AG04450 (cell line): ENCODE measurements around the gene NDUFAB1. TPM values are rescaled to one million over a fixed set of nuclear protein-coding genes. Genes with fewer than 3 reads are reported as not detected.

Source experiments
- CTCF ChIA-PET: fragments of 300-600, 350-600 bp; formaldehyde crosslinking; extraction: SDS; loops from one replicate; lab custom pipeline; 2022; ENCODE audit warnings: antibody characterized with exemption, inconsistent platforms; lab: Charles Lee
- POLR2A ChIA-PET: fragments of 350-600 bp; formaldehyde crosslinking; extraction: SDS; loops from one replicate; lab custom pipeline; 2021; ENCODE audit warnings: antibody characterized with exemption, inconsistent platforms; lab: Yijun Ruan, JAX
- DNase-seq: peaks from one replicate; pipeline ENCODE4 v3.0.0-alpha.2; 2011; ENCODE audit warnings: low read depth, low spot score
- H3K27ac ChIP-seq: one replicate; pipeline ENCODE4 v1.5.1; 2012; ENCODE audit warnings: low read depth, low read length, control low read depth
- H3K27me3 ChIP-seq: one replicate; pipeline ENCODE4 v1.6.0; 2012; ENCODE audit warnings: low read length; ENCODE audit not compliant: control insufficient read depth, insufficient read depth
- H3K4me3 ChIP-seq: 2 replicates; pipeline ENCODE4 v1.5.1; 2011; ENCODE audit warnings: mild to moderate bottlenecking, low read depth, low read length, control low read depth
- H3K9me3 ChIP-seq: 2 replicates; pipeline ENCODE4 v1.5.1; 2012; ENCODE audit warnings: low read length; ENCODE audit not compliant: control insufficient read depth, insufficient read depth
- CTCF ChIP-seq: IDR thresholded peaks from 2 replicates; pipeline ENCODE4 v1.5.1; 2011; ENCODE audit warnings: low read depth, low read length, control low read depth, inconsistent platforms
- polyA plus RNA-seq: library from polyadenylated mRNA; depleted of rRNA; stranded (reverse); fragments of >200 nt; gene quantifications from 2 replicates; pipeline ENCODE4 v1.2.3, GENCODE V29; 2011; rRNA removed

The NDUFAB1 gene
- polyA plus RNA-seq, 1 experiment: 130 TPM

DNA sequence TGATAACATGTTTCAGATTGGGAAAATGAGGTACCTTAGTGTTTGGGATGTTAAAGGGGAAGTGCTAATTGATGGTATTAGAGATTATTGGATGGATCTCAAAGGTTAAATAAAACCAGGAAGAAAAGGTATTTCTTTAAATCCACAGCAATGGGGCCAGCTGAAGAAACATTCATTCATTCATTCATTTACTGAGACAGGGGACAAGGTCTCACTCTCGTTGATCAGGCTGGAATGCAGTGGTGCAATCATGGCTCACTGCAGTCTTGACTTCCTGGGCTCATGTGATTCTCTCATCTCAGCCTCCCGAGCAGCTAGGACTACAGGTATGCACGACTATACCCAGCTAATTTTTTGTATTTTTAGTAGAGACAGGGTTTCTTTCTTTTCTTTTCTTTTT lies 58.7 kb downstream of the NDUFAB1 start:
- H3K27ac ChIP-seq: no peak overlapping the region
- no peaks in the 10 kb centered on the region; the same call in 1 of the 2 replicates for H3K9me3 ChIP-seq
- DNase-seq: no peak
- POLR2A ChIA-PET: no interaction called here
- CTCF ChIA-PET: no interaction called here
- no peaks in the 10 kb centered on the region for H3K27me3 ChIP-seq
- TF ChIP-seq CTCF: no peak
- no peak overlapping the region for H3K4me3 ChIP-seq

DNA sequence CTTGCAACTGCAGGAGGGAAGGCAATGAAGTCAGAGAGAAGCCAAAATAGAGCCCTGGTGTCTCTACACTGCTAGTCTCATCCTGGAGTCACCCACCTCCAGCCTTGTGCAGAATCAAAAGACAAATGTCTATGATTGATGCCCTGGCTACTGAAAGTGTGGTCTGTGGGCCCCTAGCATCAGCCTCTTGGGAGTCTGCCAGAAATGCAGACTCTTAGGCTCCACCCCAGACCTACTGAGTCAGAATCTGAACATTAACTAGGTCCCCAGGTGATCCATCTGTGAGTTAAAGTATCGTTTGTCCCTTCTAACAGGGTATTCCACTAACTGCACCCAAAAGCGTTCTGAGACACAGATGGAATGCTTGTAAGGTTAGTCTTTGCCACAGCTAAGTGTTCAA lies 60.2 kb downstream of the NDUFAB1 start:
- Histone ChIP-seq H3K27me3 (no peaks in the 10 kb centered on the region), H3K4me3 (no peak overlapping the region), H3K27ac (no peak overlapping the region), H3K9me3 (no peaks in the 10 kb centered on the region; the same call in 1 of the 2 replicates)
- no peak for DNase-seq
- POLR2A ChIA-PET: no interaction called here
- TF ChIP-seq CTCF: no peak
- CTCF ChIA-PET: no interaction called here

DNA sequence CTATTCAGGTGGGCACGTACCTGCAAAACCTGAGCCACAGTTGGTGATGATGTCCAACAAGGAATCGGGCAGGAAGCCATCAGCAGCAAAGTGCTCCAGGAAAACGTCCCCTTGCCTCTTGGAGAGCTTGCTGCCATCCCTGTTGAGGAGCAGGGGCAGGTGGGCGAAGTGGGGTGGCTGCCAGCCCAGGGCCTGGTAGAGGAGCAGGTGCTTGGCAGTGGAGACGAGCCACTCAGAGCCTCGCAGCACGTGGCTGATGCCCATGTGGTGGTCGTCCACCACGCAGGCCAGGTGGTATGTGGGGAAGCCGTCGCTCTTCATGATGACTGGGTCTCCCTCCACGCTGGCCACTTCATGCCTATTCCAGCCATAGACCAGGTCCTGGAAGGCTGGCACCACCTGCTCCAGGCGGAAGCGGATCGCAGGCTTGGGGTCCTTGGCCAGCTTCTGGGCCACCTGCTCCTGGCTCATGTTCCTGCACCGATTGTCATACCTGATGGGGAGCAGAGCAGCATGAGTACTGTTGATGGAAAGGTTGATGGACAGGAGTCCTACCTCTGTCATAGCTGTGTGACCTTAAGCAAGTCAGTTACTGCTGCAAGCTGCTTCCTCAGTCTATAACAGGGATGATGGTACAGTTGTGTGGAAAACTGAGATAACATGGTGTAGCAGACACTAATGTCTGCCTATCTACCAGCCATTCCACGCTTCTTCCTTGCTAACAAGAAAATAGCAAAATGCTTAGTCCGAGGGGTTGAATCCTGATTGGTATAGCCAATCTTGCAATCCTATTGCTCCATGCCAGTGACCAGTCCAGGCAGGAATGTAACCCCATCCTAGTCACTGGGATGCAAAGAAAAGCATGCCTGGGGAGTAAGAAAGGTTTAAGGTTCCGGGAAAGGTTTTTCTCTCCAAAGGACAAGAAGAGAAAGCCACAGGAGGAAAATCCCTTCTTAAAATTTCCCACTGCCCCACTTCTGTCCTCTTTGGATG lies 61.0 kb downstream of the NDUFAB1 start:
- Histone ChIP-seq H3K4me3 (no peak overlapping the region), H3K9me3 (no peaks in the 10 kb centered on the region; the same call in 1 of the 2 replicates), H3K27ac (no peak overlapping the region), H3K27me3 (no peaks in the 10 kb centered on the region)
- ChIA-PET CTCF (no interaction called here), POLR2A (no interaction called here)
- DNase-seq: no peak
- TF ChIP-seq CTCF: no peak

GRCh38 chr16:23532448-23532847 lies 63.7 kb downstream of the NDUFAB1 start:
- TF ChIP-seq CTCF: no peak
- Histone ChIP-seq H3K4me3 (no peak overlapping the region), H3K27ac (no peak overlapping the region), H3K9me3 (no peaks in the 10 kb centered on the region; the same call in 1 of the 2 replicates), H3K27me3 (no peaks in the 10 kb centered on the region)
- POLR2A ChIA-PET: no interaction called here
- CTCF ChIA-PET: no interaction called here
- DNase-seq: no peak

Other genes starting within 250 kb of the NDUFAB1 start
- 19.6 and 24.5 TPM in 2 replicates for gene COG7, start 143.1 kb downstream of the NDUFAB1 start, polyA plus RNA-seq
- 32.3 and 42.5 TPM in 2 replicates for gene GGA2, start 85.8 kb downstream of the NDUFAB1 start, polyA plus RNA-seq
- 36.0 and 42.7 TPM in 2 replicates for gene EARS2, start 39.0 kb downstream of the NDUFAB1 start, polyA plus RNA-seq
- gene UBFD1, start 38.6 kb downstream of the NDUFAB1 start, polyA plus RNA-seq: 92.4 and 101 TPM in 2 replicates
- 5.3 and 6.5 TPM in 2 replicates for gene PALB2, start 45.0 kb upstream of the NDUFAB1 start, polyA plus RNA-seq
- gene DCTN5, start 45.1 kb upstream of the NDUFAB1 start, polyA plus RNA-seq: 86.3 and 92.1 TPM in 2 replicates
- gene PLK1, start 82.6 kb upstream of the NDUFAB1 start, polyA plus RNA-seq: 10.7 and 11.6 TPM in 2 replicates
- gene ERN2, start 116.9 kb upstream of the NDUFAB1 start, polyA plus RNA-seq: 0.12 and 0.14 TPM in 2 replicates
- not detected in 2 replicates for gene CHP2, start 158.7 kb upstream of the NDUFAB1 start, polyA plus RNA-seq
- gene PRKCB, start 239.7 kb upstream of the NDUFAB1 start, polyA plus RNA-seq: not detected in 2 replicates